Activated CD4-positive, alpha-beta T cell treated with anti-CD3 and anti-CD28 coated beads for 4 hours (primary cell): ENCODE measurements around the gene NAA50.

ENCODE experiments used
- DNase-seq, 2 donors: peaks; one replicate each; pipeline ENCODE4 v3.0.0-alpha.2; 2020

Gene NAA50

GRCh38 chr3:113745756-113746547 lies at the start of gene NAA50:
Gene NAA50 (minus strand): TSS chr3:113746249. CDS start chr3:113745949, 300 bp downstream.
- DNase-seq = peak; percentile 93

GRCh38 chr3:113795693-113796092 lies 49.6 kb upstream of the NAA50 start:
- DNase-seq = no peak

GRCh38 chr3:113794526-113794925 lies 48.5 kb upstream of the NAA50 start:
- DNase-seq = no peak

- DNase-seq = no peak
These were observed 45.3 kb upstream of the NAA50 start for GRCh38 chr3:113791381-113791780.

GRCh38 chr3:113783980-113784379 lies 37.9 kb upstream of the NAA50 start:
- DNase-seq = no peak

GRCh38 chr3:113783463-113783862 lies 37.4 kb upstream of the NAA50 start:
- DNase-seq = no peak

- DNase-seq = no peak
These were observed 30.5 kb upstream of the NAA50 start for GRCh38 chr3:113776564-113776963.

GRCh38 chr3:113775516-113775915 lies 29.5 kb upstream of the NAA50 start:
- DNase-seq = no peak

- no peak for DNase-seq
These were observed 27.3 kb upstream of the NAA50 start for GRCh38 chr3:113773381-113773780.

- DNase-seq = no peak
These were observed 25.9 kb upstream of the NAA50 start for GRCh38 chr3:113771993-113772392.

GRCh38 chr3:113769551-113769950 lies 23.5 kb upstream of the NAA50 start:
- no peak for DNase-seq

- no peak for DNase-seq
These were observed 18.6 kb upstream of the NAA50 start for GRCh38 chr3:113764698-113765097.

GRCh38 chr3:113758389-113759024 lies 12.5 kb upstream of the NAA50 start:
- DNase-seq = no peak

GRCh38 chr3:113754494-113755159 lies 8.6 kb upstream of the NAA50 start:
- DNase-seq = no peak

GRCh38 chr3:113753376-113753985 lies 7.4 kb upstream of the NAA50 start:
- no peak for DNase-seq

GRCh38 chr3:113751141-113751540 lies 5.1 kb upstream of the NAA50 start:
- DNase-seq = no peak

- DNase-seq = peak; percentile 22 to 25
These were observed 1.4 kb upstream of the NAA50 start for GRCh38 chr3:113747283-113748046.

- DNase-seq = peak; percentile 77 to 81
These were observed 666 bp upstream of the NAA50 start, which contains the start of gene ATP6V1A for GRCh38 chr3:113746548-113747282. Gene ATP6V1A (plus strand): TSS chr3:113747035. CDS start chr3:113778754, 31,719 bp downstream.

GRCh38 chr3:113744941-113745755 lies 901 bp downstream of the NAA50 start:
- peak; percentile 80 to 84 for DNase-seq

GRCh38 chr3:113743006-113743630 lies 2.9 kb downstream of the NAA50 start:
- no peak for DNase-seq
